Rectal smooth muscle tissue (tissue), 1 donor: ENCODE results near the gene STIL.

Source experiments
- H3K27ac ChIP-seq: one replicate; pipeline ENCODE4 v1.7.0; 2013; ENCODE audit warnings: low read depth, low read length, inconsistent platforms
- H3K27me3 ChIP-seq: one replicate; pipeline ENCODE4 v1.7.0; 2013; ENCODE audit warnings: low read length; ENCODE audit not compliant: control insufficient read depth, insufficient read depth
- H3K36me3 ChIP-seq: one replicate; pipeline ENCODE4 v1.7.0; 2013; ENCODE audit warnings: low read length; ENCODE audit not compliant: control insufficient read depth, insufficient read depth
- H3K4me1 ChIP-seq: one replicate; pipeline ENCODE4 v1.7.0; 2013; ENCODE audit warnings: low read length; ENCODE audit not compliant: control insufficient read depth, insufficient read depth
- H3K4me3 ChIP-seq: one replicate; pipeline ENCODE4 v1.7.0; 2013; ENCODE audit warnings: low read length
- H3K9ac ChIP-seq: one replicate; pipeline ENCODE4 v1.7.0; 2013; ENCODE audit warnings: low read length

The STIL gene

GRCh38 chr1:47244339-47244862 lies 69.5 kb downstream of the STIL start:
- no peak overlapping the region for H3K4me3 ChIP-seq
- H3K27ac ChIP-seq = no peak overlapping the region
- no peaks in the 10 kb centered on the region for H3K4me1 ChIP-seq
- no peaks in the 10 kb centered on the region for H3K27me3 ChIP-seq
- H3K9ac ChIP-seq = no peak overlapping the region
- no peaks in the 10 kb centered on the region for H3K36me3 ChIP-seq

- Histone ChIP-seq H3K9ac (no peak overlapping the region), H3K36me3 (no peaks in the 10 kb centered on the region), H3K27ac (no peak overlapping the region), H3K4me3 (no peak overlapping the region), H3K4me1 (no peaks in the 10 kb centered on the region), H3K27me3 (no peaks in the 10 kb centered on the region)
These were observed 70.0 kb downstream of the STIL start for GRCh38 chr1:47243910-47244309.

- H3K27me3 ChIP-seq = no peaks in the 10 kb centered on the region
- H3K36me3 ChIP-seq = no peaks in the 10 kb centered on the region
- H3K9ac ChIP-seq = no peak overlapping the region
- no peaks in the 10 kb centered on the region for H3K4me1 ChIP-seq
- H3K4me3 ChIP-seq = no peak overlapping the region
- no peak overlapping the region for H3K27ac ChIP-seq
These were observed 72.5 kb downstream of the STIL start for GRCh38 chr1:47241114-47242113.

- no peaks in the 10 kb centered on the region for H3K27me3 ChIP-seq
- no peak overlapping the region for H3K27ac ChIP-seq
- H3K9ac ChIP-seq = no peak overlapping the region
- H3K4me3 ChIP-seq = no peak overlapping the region
- no peaks in the 10 kb centered on the region for H3K4me1 ChIP-seq
- H3K36me3 ChIP-seq = no peaks in the 10 kb centered on the region
These were observed 74.9 kb downstream of the STIL start for GRCh38 chr1:47238935-47239592.

- Histone ChIP-seq H3K27ac (no peak overlapping the region), H3K27me3 (peaks cover 14% of the 10 kb centered on the region)
These were observed 78.1 kb downstream of the STIL start for GRCh38 chr1:47235806-47236205.

GRCh38 chr1:47235241-47235681 lies 78.7 kb downstream of the STIL start:
- Histone ChIP-seq H3K4me1 (peaks cover 4% of the 10 kb centered on the region), H3K27me3 (peaks cover 18% of the 10 kb centered on the region), H3K36me3 (no peaks in the 10 kb centered on the region), H3K4me3 (no peak overlapping the region), H3K27ac (no peak overlapping the region), H3K9ac (no peak overlapping the region)

More at GRCh38 chr1:47235806-47236205, 78.1 kb downstream of the STIL start:
- Histone ChIP-seq H3K36me3 (no peaks in the 10 kb centered on the region), H3K9ac (no peak overlapping the region), H3K4me1 (peaks cover 4% of the 10 kb centered on the region), H3K4me3 (no peak overlapping the region)

GRCh38 chr1:47233186-47233585 lies 80.8 kb downstream of the STIL start:
- Histone ChIP-seq H3K27me3 (peaks cover 37% of the 10 kb centered on the region), H3K4me1 (peaks cover 4% of the 10 kb centered on the region), H3K4me3 (no peak overlapping the region), H3K27ac (no peak overlapping the region), H3K9ac (no peak overlapping the region), H3K36me3 (no peaks in the 10 kb centered on the region)

- Histone ChIP-seq H3K9ac (no peak within 1 kb of the TSS), H3K27ac (peak within 1 kb of the TSS; percentile 15), H3K4me3 (peak within 1 kb of the TSS; percentile 55), H3K36me3 (no peaks in the 10 kb centered on the region), H3K27me3 (peaks cover 37% of the 10 kb centered on the region), H3K4me1 (peaks cover 4% of the 10 kb centered on the region)
These were observed 81.6 kb downstream of the STIL start, which contains the start of gene TAL1 for GRCh38 chr1:47232187-47232874. TSS of gene TAL1 (minus strand) at chr1:47232225. CDS start at chr1:47225888, 6,337 bp downstream.

- H3K27me3 ChIP-seq = peaks cover 39% of the 10 kb centered on the region
These were observed 82.4 kb downstream of the STIL start for GRCh38 chr1:47231301-47232186.

GRCh38 chr1:47230692-47231300 lies 83.2 kb downstream of the STIL start:
- Histone ChIP-seq H3K4me1 (peaks cover 4% of the 10 kb centered on the region), H3K27me3 (peaks cover 46% of the 10 kb centered on the region), H3K4me3 (no peak overlapping the region), H3K36me3 (no peaks in the 10 kb centered on the region), H3K9ac (no peak overlapping the region), H3K27ac (no peak overlapping the region)

More at GRCh38 chr1:47231301-47232186, 82.4 kb downstream of the STIL start:
- Histone ChIP-seq H3K36me3 (no peaks in the 10 kb centered on the region), H3K9ac (no peak overlapping the region), H3K27ac (peak overlapping the region; percentile 15), H3K4me3 (peak overlapping the region; percentile 55), H3K4me1 (peaks cover 4% of the 10 kb centered on the region)
